Hematopoietic multipotent progenitor cell treated with erythropoietin and hydrocortisone succinate and interleukin-3 and kit ligand, for 4 days (in vitro differentiated cells): Measurements from ENCODE around the gene ZIC4.

Experiments
- DNase-seq: peaks from one replicate; pipeline ENCODE4 v3.0.0-alpha.2; 2015

The ZIC4 gene

DNA sequence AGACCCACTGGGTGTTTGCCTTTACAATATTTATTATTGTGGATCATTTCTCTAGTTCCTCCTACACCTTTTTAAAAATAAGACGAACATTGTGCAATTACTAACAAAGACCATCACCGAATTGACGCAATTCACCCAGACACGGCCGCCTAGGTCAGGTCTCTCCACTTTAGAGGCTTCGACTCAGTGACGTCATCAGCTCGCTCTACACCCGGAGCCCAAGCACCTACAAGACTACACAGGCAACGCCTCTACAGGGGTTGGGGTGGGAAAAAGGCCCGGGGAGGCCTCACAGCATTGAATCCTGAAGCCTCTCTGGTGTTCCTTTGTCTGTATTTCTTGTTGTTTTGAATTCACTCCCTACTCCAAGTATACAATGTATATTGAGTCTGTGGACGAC is 16.6 kb downstream of the ZIC4 start:
- no peak for DNase-seq

DNA sequence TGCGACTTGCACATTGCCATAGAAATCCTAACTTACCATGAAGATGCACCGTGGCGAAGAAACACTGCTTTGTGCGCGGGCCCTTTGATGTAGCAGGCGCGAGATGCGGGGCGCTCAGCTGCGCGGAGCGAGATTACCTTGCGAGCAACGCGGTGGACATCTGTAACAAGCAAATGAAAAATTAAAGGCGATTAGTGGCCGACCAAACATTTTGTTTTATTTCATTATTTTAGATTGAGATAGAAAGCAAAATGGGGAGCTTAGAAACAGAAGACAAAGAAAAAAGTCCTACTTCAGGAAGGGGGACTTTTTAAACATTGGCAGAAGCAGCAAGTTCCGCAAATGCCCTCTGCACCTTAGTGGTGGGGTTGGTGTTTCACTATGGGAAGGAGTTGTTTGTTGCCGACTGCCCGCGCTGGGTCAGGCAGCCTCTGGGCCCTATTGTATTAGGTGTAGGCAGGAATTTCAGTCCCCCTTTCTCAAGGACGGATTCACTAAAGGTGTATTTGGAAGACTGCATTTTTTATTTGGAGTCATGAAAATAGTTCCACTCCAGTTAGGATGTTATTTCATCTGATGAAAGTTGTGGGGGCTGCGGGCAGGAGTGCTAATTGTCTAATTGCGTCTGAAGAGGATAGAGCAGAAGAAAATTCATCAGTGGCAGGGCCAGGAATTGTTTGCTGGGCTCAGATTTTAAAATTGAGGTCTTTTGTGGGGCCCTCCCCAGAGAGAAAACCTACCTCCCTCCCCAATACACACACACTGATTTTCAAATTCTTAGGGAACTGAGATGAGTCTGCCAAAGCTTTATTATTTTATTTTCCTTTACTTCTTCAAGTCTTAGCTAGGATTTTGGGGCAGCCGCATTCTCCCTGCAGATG is 17.4 kb downstream of the ZIC4 start:
- no peak for DNase-seq

DNA sequence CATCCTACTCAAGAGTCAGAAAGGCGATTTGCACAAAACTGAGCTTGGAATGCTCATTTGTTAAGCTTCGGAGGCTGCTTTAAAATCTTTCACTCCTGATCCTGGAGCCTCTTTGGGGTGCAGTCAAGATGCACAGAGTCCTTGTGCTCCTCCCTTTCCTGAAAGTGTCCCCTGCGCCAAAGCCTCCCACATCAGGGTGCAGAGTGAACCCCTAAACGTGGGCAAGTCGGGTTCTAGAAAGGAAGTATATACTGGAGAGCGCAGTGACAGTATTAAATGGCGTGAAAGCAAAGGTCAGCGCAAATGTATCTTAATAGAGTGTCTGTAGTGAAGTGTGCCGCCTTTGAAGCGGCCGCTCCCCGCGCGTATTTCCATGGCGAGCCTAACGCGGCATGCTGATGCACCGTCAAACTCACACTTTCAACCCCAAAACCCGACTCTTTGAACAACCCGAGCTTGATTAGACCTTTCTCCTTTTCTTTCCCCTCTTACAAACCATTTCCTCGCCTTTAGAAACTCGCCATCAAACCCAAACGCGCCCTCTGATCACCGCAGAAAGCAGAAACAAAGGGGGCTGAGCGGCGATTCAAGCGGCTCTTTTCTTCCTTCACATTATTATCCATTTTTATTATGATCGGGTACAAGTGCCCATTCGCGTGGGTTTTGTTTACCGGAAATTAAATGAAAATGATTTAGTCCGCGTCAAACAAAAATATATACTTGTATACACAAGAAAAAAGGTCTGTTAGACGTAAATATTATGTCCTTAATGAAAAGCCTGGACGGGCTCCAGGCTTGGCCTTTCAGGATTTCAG is 18.3 kb downstream of the ZIC4 start:
- DNase-seq, result no peak

DNA sequence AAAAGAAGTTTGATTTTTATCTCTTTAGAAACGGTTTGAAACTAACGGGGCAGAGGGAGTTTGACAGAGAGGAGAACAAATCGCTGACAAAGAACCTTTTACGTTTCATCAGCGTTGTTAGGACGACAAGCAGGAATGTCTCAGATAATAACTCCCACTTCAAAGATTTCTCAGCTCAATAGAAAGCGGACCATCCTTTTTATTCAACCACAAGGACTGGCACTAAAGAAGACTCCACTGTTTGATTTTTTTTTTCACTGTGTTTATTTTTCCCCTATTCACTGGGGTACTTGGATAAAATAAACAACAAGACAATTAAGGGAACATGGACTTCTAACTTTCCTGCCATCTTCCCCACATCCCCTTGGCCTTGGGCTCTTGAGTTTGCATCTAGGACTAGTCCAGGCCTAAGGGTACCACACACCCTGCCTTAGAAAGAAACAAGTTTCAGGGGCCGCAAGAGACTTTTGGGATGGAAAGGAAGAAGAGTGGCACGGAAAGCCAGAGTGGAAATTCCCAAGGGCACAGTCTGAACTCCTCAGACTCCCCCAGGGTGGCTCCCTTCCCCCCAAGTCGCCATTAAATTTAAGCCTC is 19.0 kb downstream of the ZIC4 start:
- no peak for DNase-seq

DNA sequence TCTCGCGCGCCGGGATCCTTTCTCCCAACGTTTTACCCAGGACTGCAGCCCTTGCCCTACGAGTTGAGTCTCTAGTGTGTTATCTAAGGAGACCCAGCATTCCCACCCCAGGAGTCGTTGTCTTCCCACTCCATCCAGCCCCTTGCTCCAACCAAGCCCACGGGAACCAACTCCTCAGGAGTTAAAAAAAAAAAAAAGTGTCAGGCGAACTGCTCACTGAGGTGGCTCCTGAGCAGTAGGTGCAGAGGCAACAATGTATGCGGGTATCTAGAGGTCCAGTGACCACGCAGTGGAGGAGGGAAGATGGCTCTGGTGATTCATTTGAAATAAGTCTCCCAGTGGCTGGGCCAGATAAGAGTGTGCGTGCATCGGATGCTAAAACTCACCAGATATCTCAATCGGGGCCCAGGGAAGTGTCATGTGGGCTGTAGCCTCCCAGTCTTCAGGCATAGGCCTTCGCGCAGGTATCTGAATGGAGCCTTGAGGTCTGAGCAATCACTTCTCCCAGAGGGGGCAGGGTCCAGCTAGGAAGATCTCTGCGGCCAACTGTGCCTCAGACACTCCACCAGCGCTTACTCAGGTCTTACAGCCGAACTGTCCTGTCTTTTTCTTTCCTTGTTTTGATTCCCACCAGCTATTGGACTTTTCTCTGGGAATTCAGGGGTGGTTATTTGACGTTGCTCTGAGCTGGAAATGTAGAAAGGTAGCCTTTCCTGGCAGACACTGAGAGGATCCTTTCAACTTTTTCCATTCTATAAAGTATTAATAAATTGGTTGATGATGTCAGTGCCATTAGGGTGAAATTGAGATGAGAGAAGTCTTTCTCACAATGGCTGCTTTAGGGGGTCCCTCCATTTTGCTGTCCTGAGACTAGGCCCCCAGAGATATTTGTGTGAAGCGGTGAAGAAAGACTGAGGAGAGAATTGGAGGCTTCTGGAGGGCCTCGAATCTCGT is 21.0 kb downstream of the ZIC4 start:
- no peak for DNase-seq

DNA sequence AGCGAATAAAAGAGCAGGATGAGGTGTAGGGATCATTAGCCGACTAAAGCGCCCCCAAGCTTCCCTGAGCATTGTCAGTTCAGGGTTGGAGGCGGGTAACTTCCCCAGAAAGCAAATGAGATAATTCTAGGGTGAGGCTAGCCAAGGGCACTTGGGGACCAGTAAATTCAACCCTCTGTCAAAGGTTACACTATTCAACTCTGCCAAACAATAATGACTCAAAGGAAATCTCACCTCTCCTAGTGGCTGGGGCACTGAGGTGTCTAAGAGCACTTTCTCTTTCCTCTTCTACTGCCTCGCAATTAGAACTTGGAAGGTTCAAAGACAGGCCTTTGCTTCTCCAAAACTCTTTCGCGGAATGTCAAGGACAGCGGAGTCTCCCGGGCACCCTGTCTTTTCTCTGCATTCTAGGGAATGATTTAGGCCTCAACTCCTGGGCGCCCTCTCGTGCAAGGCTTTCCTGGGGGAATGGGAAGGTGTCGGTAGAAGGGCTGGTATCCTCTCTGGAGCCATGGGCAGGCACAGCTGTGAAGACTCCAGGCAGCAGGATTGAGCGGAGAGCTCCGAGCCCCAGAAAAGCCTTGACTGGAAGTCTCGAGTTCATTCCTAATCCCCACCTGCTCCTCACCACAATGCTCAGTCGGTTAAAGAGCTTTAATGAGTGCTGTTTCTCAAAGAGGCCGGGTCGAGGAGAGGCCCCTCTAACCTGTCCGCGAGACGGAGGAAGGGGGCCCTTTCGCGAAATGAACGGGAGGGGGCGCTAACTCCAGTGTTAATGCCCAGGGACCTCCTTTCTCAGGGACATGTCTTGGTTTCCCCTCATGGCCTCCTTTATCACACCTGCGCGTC is 21.9 kb downstream of the ZIC4 start:
- no peak for DNase-seq

DNA sequence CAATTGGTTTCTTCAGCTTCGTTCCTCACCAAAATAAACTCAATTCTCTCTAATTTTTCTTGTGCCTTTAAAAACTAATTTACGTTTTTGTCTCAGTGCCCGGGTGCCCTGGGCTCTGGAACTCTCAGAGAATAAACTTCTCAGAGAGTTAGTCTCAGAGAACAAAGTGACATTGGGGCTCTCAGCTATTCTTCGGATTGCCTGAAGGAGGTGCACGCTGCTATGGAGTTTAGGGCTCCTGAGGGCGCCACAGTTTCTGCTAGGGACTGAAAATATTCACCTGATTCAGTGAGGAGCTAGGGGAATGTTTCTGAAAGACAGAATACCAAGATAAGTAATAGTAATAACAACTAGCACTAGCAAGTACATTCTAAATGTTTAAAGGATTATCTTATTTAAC is 22.7 kb downstream of the ZIC4 start:
- no peak for DNase-seq

DNA sequence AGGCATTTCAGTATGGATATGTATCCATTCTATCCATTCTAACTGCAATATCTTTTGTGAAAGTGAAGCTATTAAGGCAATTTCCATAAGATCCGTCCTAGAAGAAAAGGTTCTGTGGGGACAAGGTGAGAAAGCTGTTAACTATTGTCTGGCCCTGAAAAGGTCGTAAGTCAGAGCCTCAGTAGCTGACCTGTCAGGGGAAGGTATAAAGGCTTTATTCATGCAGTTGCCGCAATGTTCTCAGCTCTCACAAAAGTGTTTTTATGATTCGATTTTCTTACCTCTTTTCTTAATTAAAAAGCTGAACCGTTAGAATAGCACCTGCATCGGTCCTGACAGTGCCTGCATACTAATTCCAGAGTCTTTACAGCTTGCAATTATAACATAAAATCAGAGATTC is 24.7 kb downstream of the ZIC4 start:
- no peak for DNase-seq

DNA sequence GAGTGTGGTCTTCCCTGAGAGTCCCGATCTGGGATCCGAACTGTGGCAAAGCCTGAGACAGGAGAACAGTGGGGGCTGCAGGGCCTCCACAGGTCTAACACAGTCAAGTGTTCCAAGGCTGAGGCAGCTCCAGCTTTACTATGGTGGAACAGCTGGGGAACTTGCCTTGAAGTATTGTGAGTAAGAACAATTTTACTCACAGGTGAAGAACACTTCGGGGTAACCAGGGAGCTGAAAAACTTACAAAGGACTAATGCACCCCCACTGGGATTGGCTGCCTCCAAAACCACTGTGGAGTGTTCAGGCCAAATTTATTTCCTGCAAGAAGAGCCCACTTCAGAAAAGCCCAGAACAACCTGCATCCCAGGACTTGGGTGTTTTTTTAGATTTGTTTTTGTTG is 25.4 kb downstream of the ZIC4 start:
- no peak for DNase-seq

DNA sequence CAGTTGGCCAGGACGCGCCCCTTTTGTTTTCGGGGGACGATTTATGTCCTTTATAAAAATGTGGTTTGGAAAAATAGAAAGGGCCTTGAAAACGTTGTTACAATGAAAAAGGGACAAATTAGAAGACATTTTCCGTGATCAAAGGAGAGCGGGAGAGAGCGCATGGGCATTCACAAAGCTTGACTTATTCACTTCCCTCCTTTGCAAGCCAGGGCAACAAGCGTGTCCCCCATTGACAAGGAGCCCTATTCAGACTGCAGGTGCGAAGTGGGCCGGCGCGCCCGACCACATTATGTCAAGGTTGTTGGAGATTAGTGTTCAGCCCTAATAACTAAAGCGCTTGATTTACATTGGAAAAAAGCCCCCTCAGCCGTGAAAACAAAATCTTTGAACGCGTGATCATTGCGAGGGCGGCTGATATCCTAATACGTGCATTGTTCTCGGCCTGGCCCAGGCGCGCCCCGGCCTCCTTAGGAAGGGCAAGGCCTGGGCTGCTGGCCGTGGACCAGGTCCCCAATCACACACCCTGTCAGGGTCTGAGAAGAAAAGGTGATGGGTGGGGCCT is 25.9 kb downstream of the ZIC4 start:
- no peak for DNase-seq

DNA sequence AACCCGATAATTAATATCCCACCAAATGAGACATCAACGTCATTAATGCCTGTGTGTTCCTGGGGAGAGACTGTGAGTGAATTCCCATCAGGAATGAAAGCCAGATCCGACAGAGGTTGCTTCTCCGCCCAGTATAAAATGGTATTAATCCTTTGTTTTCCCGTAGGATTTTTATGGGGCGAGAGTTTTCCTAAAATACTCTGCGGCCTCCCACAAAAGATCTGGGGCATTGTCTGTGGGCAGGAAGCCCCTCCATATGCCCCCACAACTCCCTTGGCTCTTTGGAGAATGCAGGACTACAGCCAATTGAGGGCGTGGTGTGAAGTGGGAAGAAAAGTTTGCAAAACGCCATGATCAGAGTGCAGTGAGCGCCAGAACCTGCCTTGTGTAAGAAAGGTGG is 26.7 kb downstream of the ZIC4 start:
- no peak for DNase-seq

DNA sequence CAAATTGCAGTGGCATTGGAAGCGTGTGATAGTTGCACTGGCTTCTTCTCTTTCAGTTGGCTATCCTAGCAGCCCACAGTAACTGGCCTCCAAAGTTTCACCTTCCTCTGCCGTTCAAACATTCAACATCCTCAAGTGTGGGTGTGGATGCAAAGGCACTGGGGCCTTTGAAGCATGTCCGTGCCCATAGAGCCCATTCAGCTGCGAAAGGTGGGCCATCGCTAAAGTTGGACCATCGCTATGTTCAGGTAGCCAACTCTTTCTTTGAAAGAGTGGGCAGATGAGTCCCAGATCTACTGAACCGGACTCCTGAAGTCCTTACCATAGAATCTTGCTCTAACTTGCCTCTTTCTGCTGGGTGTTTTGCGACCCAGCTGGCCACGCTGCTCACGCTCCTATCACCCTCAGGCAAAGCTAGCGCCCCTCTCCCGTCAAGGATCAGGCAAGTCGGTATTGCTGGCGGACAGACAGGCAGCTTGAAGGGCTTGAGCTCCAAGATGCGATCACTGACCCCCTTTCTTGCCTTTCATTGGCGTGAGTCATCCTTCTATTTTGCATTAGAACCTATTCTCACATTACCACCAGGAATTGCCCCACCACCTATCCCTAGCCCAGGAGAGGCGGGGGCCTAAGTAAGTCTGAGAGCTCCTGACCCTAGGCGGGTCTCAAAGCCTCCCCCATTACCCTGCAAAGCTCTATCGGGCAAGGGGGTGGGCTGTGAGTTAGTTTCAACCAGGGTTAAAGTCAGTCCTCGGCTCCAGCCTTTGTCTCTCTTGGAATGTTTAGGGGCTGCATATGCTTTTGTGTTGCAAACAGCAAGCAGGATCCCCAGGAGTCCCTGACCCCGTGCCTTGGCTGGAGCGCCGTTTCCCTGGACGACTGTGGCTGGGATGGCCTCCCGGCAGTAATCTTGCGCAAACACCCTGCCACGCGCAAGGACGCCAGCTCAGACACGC is 28.7 kb downstream of the ZIC4 start:
- no peak for DNase-seq

DNA sequence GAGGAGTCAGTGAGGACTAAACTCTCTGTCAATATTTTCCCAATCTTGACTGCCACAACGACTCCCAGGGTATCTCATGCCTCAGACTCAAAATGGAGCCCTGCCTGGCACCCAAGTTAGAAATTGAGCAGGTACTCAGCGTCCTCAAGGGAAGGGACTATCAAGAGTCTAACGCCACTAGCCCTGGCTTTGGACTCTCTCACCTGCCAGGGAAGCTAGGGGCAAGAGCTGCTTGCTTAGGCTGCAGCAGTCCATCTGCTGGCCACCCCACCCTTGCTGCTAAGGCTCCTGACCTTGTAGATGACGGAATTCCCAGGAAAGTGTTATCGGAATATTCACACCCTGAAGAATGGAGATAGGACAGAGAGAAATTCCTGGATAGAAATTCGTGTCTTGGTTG is 33.0 kb downstream of the ZIC4 start:
- DNase-seq, result no peak

DNA sequence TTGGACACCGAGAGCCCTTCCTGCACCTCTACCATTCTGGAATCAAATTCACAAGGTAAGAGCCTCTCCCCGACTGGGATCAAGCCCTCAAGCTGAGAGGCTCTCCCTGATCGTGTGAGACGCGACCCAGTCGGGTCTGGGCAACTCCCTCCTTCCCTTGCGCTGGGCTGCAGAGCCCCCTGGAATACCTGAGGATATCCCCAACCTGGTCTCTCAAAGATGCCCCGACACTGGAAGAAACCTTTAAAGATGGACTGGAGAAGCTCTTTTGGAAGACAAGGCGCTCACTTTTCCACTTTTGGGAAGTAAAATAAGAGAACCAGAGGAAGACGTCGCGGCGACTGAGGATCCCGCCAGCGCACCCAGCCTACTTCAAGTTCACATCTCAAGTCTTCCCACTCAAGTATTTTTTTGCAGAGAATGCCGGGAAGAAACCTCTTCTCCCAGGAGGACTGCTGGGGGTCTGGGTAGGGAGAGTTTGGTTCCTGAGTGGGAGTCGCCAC is 33.8 kb downstream of the ZIC4 start:
- DNase-seq, result no peak

DNA sequence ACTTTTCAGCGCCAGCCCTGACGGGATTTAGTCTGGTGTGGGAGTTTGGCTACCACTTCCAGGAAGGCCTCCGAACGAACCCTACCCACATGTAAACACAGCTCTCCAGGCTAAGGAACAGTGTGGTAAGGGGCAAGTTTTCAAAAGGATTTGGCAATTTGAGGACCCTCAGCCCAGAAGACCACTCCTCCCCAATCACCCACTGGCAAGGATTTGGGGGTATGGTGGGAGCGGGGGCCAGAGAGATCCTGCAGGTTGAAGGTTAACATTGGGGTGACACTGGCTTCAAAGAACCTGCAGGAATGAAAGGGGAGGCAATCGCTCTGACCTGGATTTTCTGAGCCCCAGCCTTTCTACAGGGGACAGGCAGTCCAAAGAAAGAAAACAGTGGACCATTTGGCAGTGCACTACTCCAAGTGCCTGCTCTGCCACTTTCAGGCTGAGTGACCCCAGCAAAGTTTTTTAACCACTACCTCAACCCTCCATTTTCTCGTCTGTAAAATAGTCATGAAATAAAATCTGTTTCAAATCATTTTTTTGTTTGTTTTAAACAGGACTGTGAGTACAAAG is 34.5 kb downstream of the ZIC4 start:
- no peak for DNase-seq

DNA sequence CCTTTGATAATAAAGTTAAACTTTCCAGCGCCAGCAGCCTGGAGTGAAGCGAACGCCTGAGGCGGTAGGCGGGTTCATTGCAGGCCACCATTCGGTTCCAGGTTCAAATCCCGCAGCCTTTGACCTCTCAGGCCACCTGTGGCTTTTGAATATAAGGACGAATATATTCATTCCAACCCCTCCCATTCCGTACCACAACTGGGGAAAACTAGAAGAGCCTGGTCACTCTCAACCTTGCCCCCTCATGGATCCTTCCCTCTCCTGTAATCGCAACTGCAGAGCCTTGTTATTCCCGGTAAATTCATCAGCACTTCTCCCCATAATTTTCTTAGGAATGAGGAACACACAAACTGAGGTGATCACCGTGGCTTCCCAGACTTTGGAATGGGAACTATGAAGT is 35.2 kb downstream of the ZIC4 start:
- DNase-seq, result no peak

DNA sequence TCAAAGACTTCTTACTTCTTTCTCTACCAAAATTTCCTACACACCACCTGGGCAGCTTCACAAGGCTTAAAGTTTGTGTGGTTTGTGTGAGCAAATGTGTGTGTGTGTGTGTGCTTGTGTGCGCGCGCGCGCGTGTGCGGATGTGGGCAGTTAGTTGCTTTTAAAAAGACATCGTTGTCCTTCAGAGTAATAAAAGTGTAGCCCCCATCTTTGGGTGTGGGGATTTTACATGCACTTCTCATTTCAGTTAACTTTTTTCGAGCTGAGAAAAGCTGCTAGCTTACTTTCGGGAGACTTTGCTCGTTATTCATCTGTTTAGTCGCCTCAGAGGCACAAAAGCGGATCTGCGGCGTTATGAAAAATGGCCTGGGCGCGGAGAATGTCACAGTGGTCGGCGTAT is 36.0 kb downstream of the ZIC4 start:
- DNase-seq, result no peak

DNA sequence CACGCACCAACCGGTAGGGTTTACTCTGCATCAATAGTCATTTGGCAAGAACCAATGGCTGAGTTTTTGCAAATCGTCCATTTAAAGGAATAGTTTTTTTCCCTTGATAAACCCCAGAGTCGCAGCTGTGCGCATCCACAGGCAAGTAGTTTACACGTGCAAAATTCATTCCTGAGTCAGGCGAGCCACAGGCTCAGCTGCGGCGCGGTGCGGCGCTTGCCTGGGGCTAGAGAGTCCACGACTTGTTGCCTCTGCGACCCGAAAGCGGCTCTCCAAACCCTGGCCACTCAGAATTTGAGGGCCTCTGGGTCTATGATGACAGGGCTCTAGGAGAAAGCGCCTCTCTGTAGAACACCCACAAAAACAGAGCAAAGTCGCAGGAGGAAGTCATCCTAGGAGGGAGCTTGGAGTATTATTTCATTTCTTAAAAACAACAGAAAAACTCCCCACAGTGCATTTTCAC is 36.7 kb downstream of the ZIC4 start:
- DNase-seq, result no peak

DNA sequence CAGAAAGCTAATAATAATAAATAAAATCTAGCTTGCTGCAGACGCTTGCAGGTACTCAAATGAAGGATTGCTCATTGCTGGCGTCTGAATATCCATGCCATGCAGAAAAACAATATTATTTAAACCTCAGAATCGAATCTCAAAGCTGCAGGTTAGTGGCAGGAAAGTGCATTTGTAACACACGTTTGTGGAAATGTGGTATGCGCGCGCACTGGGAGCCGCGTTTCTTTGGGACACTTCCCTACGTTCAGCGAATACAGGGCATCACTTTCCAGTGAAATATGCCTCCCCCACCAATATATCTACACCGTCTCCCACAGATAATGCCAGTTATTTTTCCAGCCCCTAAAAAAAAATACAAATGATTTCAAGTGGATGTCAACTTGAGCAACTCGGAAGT is 37.1 kb downstream of the ZIC4 start:
- DNase-seq, result no peak
